Measurements from ENCODE around the gene AGBL5.
"Not testable (repeated sequence)": the region's sequence is repeated elsewhere in the genome, so short reads cannot be mapped to it uniquely, and the experiment has no call there.

Gene AGBL5

DNA sequence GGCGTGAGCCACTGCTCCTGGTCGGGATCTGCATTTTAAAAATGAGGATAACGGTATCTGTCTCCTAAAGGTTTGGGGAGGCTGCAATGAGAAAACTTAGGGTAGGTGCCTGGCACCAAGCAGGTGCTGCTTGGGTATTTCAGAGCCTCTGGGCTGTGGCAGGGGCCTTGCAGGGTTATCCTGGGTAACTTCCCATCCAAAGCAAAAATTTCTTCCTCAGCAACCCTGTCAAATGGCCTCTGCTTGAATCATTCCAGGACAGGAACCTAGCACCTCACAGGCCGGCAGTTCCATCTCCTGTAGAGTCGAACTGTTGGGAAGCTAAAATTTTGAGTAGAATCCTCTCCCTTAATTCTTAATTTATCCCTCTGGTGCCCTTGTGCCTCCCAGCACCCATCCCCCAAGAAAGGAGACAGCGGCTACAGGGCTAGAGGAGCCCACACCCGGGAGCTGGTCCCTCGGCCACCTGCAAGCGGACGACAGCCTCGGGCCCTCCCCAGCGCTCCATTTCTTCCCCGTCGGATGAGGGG, 66.6 kb downstream of the AGBL5 start:
- no peak overlapping the region for H2BK120ac ChIP-seq (ENCODE audit: low read depth, low read length)
- peaks cover 5 to 6% of the 10 kb centered on the region in 2 donors for H3K4me1 ChIP-seq (ENCODE audit: control insufficient read depth in 2 of 2, insufficient read depth in 1 of 2, low read depth in 1 of 2, low read length in 2 of 2)
- H3K4me3 ChIP-seq (ENCODE audit: low read length in 2 of 2), result peak overlapping the region in 1 of 2 donors; percentile 76
- no peak overlapping the region for H4K91ac ChIP-seq (ENCODE audit: low read depth, low read length, poor library complexity)
- H2BK15ac ChIP-seq (ENCODE audit: low read length), result peak overlapping the region; percentile 43
- DNase-seq (ENCODE audit: low spot score), result no peak
- H2BK12ac ChIP-seq (ENCODE audit: low read length), result peak overlapping the region; percentile 26
- H2AFZ ChIP-seq (ENCODE audit: low read length), result peak overlapping the region; percentile 90
- no peak overlapping the region for H4K8ac ChIP-seq (ENCODE audit: low read depth, low read length)
- no peak overlapping the region for H3K4ac ChIP-seq (ENCODE audit: low read length)
- H3K79me1 ChIP-seq (ENCODE audit: low read depth, low read length), result no peaks in the 10 kb centered on the region
- peak overlapping the region; percentile 95 for H3K4me2 ChIP-seq (ENCODE audit: insufficient read depth, low read length, poor library complexity, severe bottlenecking)
- peak overlapping the region; percentile 91 for H2AK5ac ChIP-seq (ENCODE audit: low read depth, low read length)
- H3K27ac ChIP-seq (replicated peaks; ENCODE audit: low read length), result no peak overlapping the region
- H3K9me3 ChIP-seq (replicated peaks in 1 of 2; ENCODE audit: control insufficient read depth in 2 of 2, insufficient read depth in 1 of 2, low read depth in 1 of 2, low read length in 2 of 2), result peaks cover 0 to 4% of the 10 kb centered on the region in 2 donors
- H3K36me3 ChIP-seq (replicated peaks in 1 of 2; ENCODE audit: control insufficient read depth in 2 of 2, insufficient read depth in 2 of 2, low read length in 2 of 2), result no peaks in the 10 kb centered on the region
- H3K9ac ChIP-seq (ENCODE audit: low read depth, low read length, poor library complexity), result no peak overlapping the region
- H3K18ac ChIP-seq (ENCODE audit: low read length), result no peak overlapping the region
- H3K27me3 ChIP-seq (ENCODE audit: control insufficient read depth in 3 of 3, insufficient read depth in 3 of 3, low read depth in 1 of 3, low read length in 3 of 3), result peaks cover 6 to 85% (median 30%) of the 10 kb centered on the region in 3 experiments
- H2BK5ac ChIP-seq (ENCODE audit: low read length), result no peak overlapping the region
- peak overlapping the region; percentile 12 for H3K23ac ChIP-seq (ENCODE audit: low read depth, low read length, poor library complexity)
- no peak overlapping the region for H3K14ac ChIP-seq (ENCODE audit: low read length)
- WGBS, 2 donors (ENCODE audit: extremely low coverage in 2 of 2, insufficient read length in 2 of 2, insufficient replicate concordance in 1 of 2), result no CpG with 5 or more reads among the region's 14 CpGs

DNA sequence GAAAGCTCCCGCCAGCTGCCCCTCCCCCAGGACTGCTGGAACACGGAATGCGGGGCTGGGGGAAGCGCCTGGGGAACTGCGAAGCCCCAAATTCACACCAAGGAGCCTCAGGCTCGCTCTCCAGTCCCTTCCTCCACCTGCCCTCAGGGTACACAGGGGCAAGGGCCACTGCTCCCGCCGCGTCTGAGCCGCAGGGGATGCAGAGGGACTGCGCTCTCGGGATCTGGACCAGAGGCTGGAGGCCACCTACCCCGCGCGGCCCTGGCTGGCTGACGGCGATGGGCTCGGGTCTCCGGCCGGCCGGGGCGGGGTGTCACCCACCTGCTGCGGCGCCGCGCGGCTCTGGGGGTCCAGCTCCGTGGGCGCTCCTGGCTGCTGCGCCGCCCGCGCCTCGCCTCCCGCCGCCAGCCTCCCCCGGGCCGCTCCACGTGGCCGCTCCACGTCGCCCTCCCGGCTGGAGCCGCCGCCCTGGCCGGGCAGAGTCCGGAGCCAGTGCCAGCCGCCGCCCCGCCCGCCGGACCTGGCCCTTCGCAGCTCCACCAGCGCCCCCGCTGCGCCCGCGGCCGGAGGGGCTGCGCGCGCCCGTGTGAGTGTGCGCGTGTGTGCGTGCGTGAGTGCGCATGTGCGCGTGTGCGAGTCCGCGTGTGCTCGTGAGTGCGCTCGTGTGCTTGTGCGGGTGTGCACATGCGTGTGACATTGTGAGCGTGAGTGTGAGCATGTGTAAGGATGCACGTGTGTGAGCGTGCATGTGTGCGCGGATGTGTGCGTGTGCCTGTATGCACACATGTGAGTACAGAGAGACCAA, 67.3 kb downstream of the AGBL5 start, which contains the start of gene CGREF1:
TSS of gene CGREF1 (minus strand) at position 604 of the 805 bp plus-strand sequence. CDS start 14,762 bp downstream, outside the sequence.
- Histone ChIP-seq H3K27ac (replicated peaks; ENCODE audit: low read length) (no peak within 1 kb of the TSS), H2BK120ac (ENCODE audit: low read depth, low read length) (no peak within 1 kb of the TSS), H3K4me1 (ENCODE audit: control insufficient read depth in 2 of 2, insufficient read depth in 1 of 2, low read depth in 1 of 2, low read length in 2 of 2) (peaks cover 6 to 8% of the 10 kb centered on the region in 2 donors), H2BK12ac (ENCODE audit: low read length) (peak within 1 kb of the TSS; percentile 59), H3K9me3 (replicated peaks in 1 of 2; ENCODE audit: control insufficient read depth in 2 of 2, insufficient read depth in 1 of 2, low read depth in 1 of 2, low read length in 2 of 2) (peaks cover 0 to 4% of the 10 kb centered on the region in 2 donors), H4K8ac (ENCODE audit: low read depth, low read length) (no peak within 1 kb of the TSS), H3K14ac (ENCODE audit: low read length) (peak within 1 kb of the TSS; percentile 39), H2BK5ac (ENCODE audit: low read length) (no peak within 1 kb of the TSS), H3K9ac (ENCODE audit: low read depth, low read length, poor library complexity) (peak within 1 kb of the TSS; percentile 87), H3K27me3 (ENCODE audit: control insufficient read depth in 3 of 3, insufficient read depth in 3 of 3, low read depth in 1 of 3, low read length in 3 of 3) (peaks cover 6 to 85% (median 33%) of the 10 kb centered on the region in 3 experiments), H2AK5ac (ENCODE audit: low read depth, low read length) (peak within 1 kb of the TSS; percentile 91), H3K4me2 (ENCODE audit: insufficient read depth, low read length, poor library complexity, severe bottlenecking) (peak within 1 kb of the TSS; percentile 95), H3K36me3 (replicated peaks in 1 of 2; ENCODE audit: control insufficient read depth in 2 of 2, insufficient read depth in 2 of 2, low read length in 2 of 2) (no peaks in the 10 kb centered on the region), H3K4ac (ENCODE audit: low read length) (no peak within 1 kb of the TSS), H3K79me1 (ENCODE audit: low read depth, low read length) (no peaks in the 10 kb centered on the region), H2BK15ac (ENCODE audit: low read length) (peak within 1 kb of the TSS; percentile 43), H3K23ac (ENCODE audit: low read depth, low read length, poor library complexity) (peak within 1 kb of the TSS; percentile 12), H3K18ac (ENCODE audit: low read length) (peak within 1 kb of the TSS; percentile 88), H2AFZ (ENCODE audit: low read length) (peak within 1 kb of the TSS; percentile 90), H4K91ac (ENCODE audit: low read depth, low read length, poor library complexity) (no peak within 1 kb of the TSS), H3K4me3 (ENCODE audit: low read length in 2 of 2) (peak within 1 kb of the TSS; percentile 43 to 76)
- WGBS, 2 donors (ENCODE audit: extremely low coverage in 2 of 2, insufficient read length in 2 of 2, insufficient replicate concordance in 1 of 2), result no CpG with 5 or more reads among the region's 84 CpGs
- no peak for DNase-seq (ENCODE audit: low spot score)

DNA sequence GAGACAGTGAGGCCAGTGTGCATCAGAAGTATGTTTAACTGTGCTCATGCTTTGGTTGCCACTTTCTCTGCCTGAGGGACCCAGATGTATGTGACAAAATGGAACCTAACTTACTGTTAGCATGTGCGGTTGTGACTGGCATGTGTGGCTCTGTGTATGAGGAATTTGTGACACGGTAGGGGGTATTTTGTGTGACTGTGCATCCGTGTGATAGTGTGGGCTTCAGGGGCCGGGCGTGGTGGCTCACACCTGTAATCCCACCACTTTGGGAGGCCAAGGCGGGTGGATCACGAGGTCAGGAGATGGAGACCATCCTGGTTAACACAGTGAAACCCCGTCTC, 67.8 kb downstream of the AGBL5 start:
- H2BK120ac ChIP-seq (ENCODE audit: low read depth, low read length); H3K9me3 ChIP-seq (replicated peaks in 1 of 2; ENCODE audit: control insufficient read depth in 2 of 2, insufficient read depth in 1 of 2, low read depth in 1 of 2, low read length in 2 of 2); H3K79me1 ChIP-seq (ENCODE audit: low read depth, low read length); H3K36me3 ChIP-seq (replicated peaks in 1 of 2; ENCODE audit: control insufficient read depth in 2 of 2, insufficient read depth in 2 of 2, low read length in 2 of 2); H3K27ac ChIP-seq (replicated peaks; ENCODE audit: low read length); H3K4ac ChIP-seq (ENCODE audit: low read length); H2BK15ac ChIP-seq (ENCODE audit: low read length); DNase-seq (ENCODE audit: low spot score); H2BK5ac ChIP-seq (ENCODE audit: low read length); H4K8ac ChIP-seq (ENCODE audit: low read depth, low read length); H4K91ac ChIP-seq (ENCODE audit: low read depth, low read length, poor library complexity): not testable (repeated sequence)
- Histone ChIP-seq H3K4me1 (ENCODE audit: control insufficient read depth in 2 of 2, insufficient read depth in 1 of 2, low read depth in 1 of 2, low read length in 2 of 2) (peaks cover 6 to 11% of the 10 kb centered on the region in 2 donors), H3K18ac (ENCODE audit: low read length) (peak overlapping the region; percentile 88), H3K14ac (ENCODE audit: low read length) (peak overlapping the region; percentile 39), H3K9ac (ENCODE audit: low read depth, low read length, poor library complexity) (peak overlapping the region; percentile 87), H3K27me3 (ENCODE audit: control insufficient read depth in 3 of 3, insufficient read depth in 3 of 3, low read depth in 1 of 3, low read length in 3 of 3) (peaks cover 6 to 88% (median 33%) of the 10 kb centered on the region in 3 experiments), H3K4me3 (ENCODE audit: low read length in 2 of 2) (peak overlapping the region; percentile 43 to 76), H3K23ac (ENCODE audit: low read depth, low read length, poor library complexity) (peak overlapping the region; percentile 12), H2AFZ (ENCODE audit: low read length) (peak overlapping the region; percentile 90), H2AK5ac (ENCODE audit: low read depth, low read length) (peak overlapping the region; percentile 91), H3K4me2 (ENCODE audit: insufficient read depth, low read length, poor library complexity, severe bottlenecking) (peak overlapping the region; percentile 95), H2BK12ac (ENCODE audit: low read length) (peak overlapping the region; percentile 59)
- no CpG with 5 or more reads among the region's 8 CpGs for WGBS, 2 donors (ENCODE audit: extremely low coverage in 2 of 2, insufficient read length in 2 of 2, insufficient replicate concordance in 1 of 2)

Data from neuronal stem cell (in vitro differentiated cells).